Hepatocyte (in vitro differentiated cells): ENCODE measurements around the gene FHIP1B. TPM values are rescaled to one million over a fixed set of nuclear protein-coding genes. Genes with fewer than 3 reads are reported as not detected.
A peak's percentile ranks its signal among the peaks of the same experiment; 100 is the strongest.

Experiments
- DNase-seq: peaks from one replicate; pipeline ENCODE4 v3.0.0-alpha.2; 2016; ENCODE audit warnings: low spot score
- H2AFZ ChIP-seq: fragments of 200-600 bp; sonication (generic); 2 replicates; pipeline ENCODE4 v1.6.0; 2016; ENCODE audit warnings: antibody characterized with exemption, mild to moderate bottlenecking
- H3K27ac ChIP-seq: fragments of 200-600 bp; sonication (generic); 2 replicates; pipeline ENCODE4 v1.5.1; 2016; ENCODE audit warnings: mild to moderate bottlenecking
- H3K27me3 ChIP-seq: fragments of 200-600 bp; sonication (generic); 2 replicates; pipeline ENCODE4 v1.6.1; 2016
- H3K36me3 ChIP-seq: fragments of 200-600 bp; sonication (generic); replicated peaks from 2 replicates; pipeline ENCODE4 v1.5.1; 2016; ENCODE audit warnings: low read depth; ENCODE audit not compliant: insufficient read depth
- H3K4me1 ChIP-seq: fragments of 200-600 bp; sonication (generic); 2 replicates; pipeline ENCODE4 v1.5.1; 2016; ENCODE audit warnings: mild to moderate bottlenecking, moderate library complexity; ENCODE audit not compliant: insufficient read depth
- H3K4me2 ChIP-seq: fragments of 200-600 bp; sonication (generic); 2 replicates; pipeline ENCODE4 v1.6.0; 2016
- H3K4me3 ChIP-seq: fragments of 200-600 bp; sonication (generic); 2 replicates; pipeline ENCODE4 v1.5.1; 2016; ENCODE audit warnings: mild to moderate bottlenecking
- H3K79me2 ChIP-seq: fragments of 200-600 bp; sonication (generic); 2 replicates; pipeline ENCODE4 v1.6.0; 2017; ENCODE audit warnings: mild to moderate bottlenecking
- H3K9me2 ChIP-seq: fragments of 200-600 bp; sonication (generic); replicated peaks from 2 replicates; pipeline ENCODE4 v1.6.0; 2017; ENCODE audit warnings: mild to moderate bottlenecking; ENCODE audit not compliant: insufficient read depth
- H3K9me3 ChIP-seq: fragments of 200-600 bp; sonication (generic); 2 replicates; pipeline ENCODE4 v1.5.1; 2016; ENCODE audit warnings: low read depth, mild to moderate bottlenecking
- H4K20me1 ChIP-seq: fragments of 200-600 bp; sonication (generic); 2 replicates; pipeline ENCODE4 v1.6.0; 2016; ENCODE audit warnings: mild to moderate bottlenecking; ENCODE audit not compliant: insufficient read depth, poor library complexity, severe bottlenecking
- EZH2 ChIP-seq: fragments of 200-600 bp; sonication (generic); IDR thresholded peaks from 2 replicates; pipeline ENCODE4 v1.6.1; 2016; ENCODE audit warnings: antibody characterized with exemption, mild to moderate bottlenecking, borderline replicate concordance
- EZH2phosphoT487 ChIP-seq: fragments of 200-600 bp; sonication (generic); IDR thresholded peaks from one replicate; pipeline ENCODE4 v1.6.1; 2018; ENCODE audit warnings: antibody characterized with exemption, mild to moderate bottlenecking, low read depth, moderate library complexity; ENCODE audit not compliant: unreplicated experiment, severe bottlenecking
- WGBS: methylation state at CpG from one replicate; pipeline ENCODE4 v1.1.6; 2016; ENCODE audit warnings: low lambda C conversion rate; ENCODE audit errors: missing lambda C conversion rate; 5-methylcytosine and 5-hydroxymethylcytosine counted together
- polyA plus RNA-seq: library from polyadenylated mRNA; unstranded; fragments of >200 nt; fragmentation: Nextera tagmentation; extraction: Ambion mirVana; gene quantifications from 2 replicates; pipeline ENCODE4 v1.2.1, GENCODE V29; 2016
- total RNA-seq: library from RNA; depleted of rRNA; stranded (reverse); fragments of >200 nt; gene quantifications from 2 replicates; pipeline ENCODE4 v1.2.3, GENCODE V29; 2014
- TF ChIP-seq, protein P1 (sequence below): fragments of 200-600 bp; sonication (generic); IDR thresholded peaks from 2 replicates; pipeline ENCODE4 v1.5.1; 2016; ENCODE audit warnings: antibody characterized with exemption, mild to moderate bottlenecking; ENCODE audit not compliant: poor library complexity

The FHIP1B gene
- total and polyA plus RNA-seq, 2 experiments from 2014 or later = 27.7 to 31.5 TPM

DNA sequence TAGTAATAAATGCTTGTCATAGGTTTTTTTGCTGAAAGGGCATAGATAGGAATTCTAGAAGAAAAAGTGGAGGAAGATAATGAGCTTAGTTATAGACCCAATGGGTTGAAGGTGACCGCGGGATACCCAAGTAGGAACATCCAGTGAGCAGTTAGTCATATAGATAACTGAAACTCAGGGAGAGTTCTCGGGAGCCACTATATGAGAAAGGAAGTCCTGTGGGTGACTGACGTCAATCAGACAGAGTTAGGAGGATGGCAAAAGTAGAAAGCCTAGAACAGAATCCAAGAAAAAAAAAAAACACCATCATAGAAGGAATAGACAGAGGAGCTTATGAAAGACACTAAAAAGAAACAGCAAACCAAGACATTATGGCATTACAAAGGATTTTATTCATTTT, 2.8 kb upstream of the FHIP1B start:
- Histone ChIP-seq H3K4me3 (no peak overlapping the region), H4K20me1 (no peaks in the 10 kb centered on the region), H3K4me2 (no peak overlapping the region), H3K36me3 (no peaks in the 10 kb centered on the region), H3K79me2 (peaks cover 19% of the 10 kb centered on the region), H3K9me2 (no peaks in the 10 kb centered on the region), H2AFZ (no peak overlapping the region), H3K4me1 (peaks cover 9% of the 10 kb centered on the region), H3K9me3 (no peaks in the 10 kb centered on the region), H3K27me3 (no peaks in the 10 kb centered on the region), H3K27ac (no peak overlapping the region)
- no peak for TF ChIP-seq EZH2
- TF ChIP-seq EZH2phosphoT487 = no peak
- TF ChIP-seq, protein P1, sequence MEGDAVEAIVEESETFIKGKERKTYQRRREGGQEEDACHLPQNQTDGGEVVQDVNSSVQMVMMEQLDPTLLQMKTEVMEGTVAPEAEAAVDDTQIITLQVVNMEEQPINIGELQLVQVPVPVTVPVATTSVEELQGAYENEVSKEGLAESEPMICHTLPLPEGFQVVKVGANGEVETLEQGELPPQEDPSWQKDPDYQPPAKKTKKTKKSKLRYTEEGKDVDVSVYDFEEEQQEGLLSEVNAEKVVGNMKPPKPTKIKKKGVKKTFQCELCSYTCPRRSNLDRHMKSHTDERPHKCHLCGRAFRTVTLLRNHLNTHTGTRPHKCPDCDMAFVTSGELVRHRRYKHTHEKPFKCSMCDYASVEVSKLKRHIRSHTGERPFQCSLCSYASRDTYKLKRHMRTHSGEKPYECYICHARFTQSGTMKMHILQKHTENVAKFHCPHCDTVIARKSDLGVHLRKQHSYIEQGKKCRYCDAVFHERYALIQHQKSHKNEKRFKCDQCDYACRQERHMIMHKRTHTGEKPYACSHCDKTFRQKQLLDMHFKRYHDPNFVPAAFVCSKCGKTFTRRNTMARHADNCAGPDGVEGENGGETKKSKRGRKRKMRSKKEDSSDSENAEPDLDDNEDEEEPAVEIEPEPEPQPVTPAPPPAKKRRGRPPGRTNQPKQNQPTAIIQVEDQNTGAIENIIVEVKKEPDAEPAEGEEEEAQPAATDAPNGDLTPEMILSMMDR = no peak
- DNase-seq = no peak
- 88% methylated on average over 4 of the region's 4 CpGs for WGBS

DNA sequence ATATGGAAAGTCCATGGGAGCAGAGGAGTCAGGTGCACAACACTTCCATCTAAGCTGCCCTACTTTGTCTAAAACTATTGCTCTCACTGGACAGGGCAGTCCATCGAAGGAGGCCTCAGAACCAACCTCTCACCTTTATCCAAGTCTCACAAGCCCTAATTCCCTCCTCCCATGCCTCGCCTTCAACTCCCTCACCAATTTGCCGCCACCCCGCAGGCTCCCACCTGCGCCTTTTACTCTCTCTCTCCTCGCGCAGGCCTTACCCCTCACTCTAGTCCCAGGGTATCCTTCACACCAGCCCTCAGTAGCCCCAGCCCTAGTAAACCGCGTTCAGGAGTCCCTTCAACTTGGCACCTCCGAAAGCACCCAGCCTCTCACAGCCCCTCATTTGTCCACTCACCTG, 451 bp downstream of the FHIP1B start:
- DNase-seq = peak; percentile 38
- H3K4me1 ChIP-seq = peaks cover 9% of the 10 kb centered on the region
- H3K4me2 ChIP-seq = peak overlapping the region; percentile 85
- peak overlapping the region; percentile 47 for H2AFZ ChIP-seq
- no peaks in the 10 kb centered on the region for H3K9me2 ChIP-seq
- WGBS = 2% methylated on average over 10 of the region's 10 CpGs
- H3K36me3 ChIP-seq = no peaks in the 10 kb centered on the region
- H3K27ac ChIP-seq = peak overlapping the region; percentile 90
- TF ChIP-seq, protein P1 = no peak
- TF ChIP-seq EZH2 = no peak
- no peak for TF ChIP-seq EZH2phosphoT487
- no peaks in the 10 kb centered on the region for H4K20me1 ChIP-seq
- H3K4me3 ChIP-seq = peak overlapping the region; percentile 41
- no peaks in the 10 kb centered on the region for H3K9me3 ChIP-seq
- H3K79me2 ChIP-seq = peaks cover 46% of the 10 kb centered on the region
- H3K27me3 ChIP-seq = no peaks in the 10 kb centered on the region

DNA sequence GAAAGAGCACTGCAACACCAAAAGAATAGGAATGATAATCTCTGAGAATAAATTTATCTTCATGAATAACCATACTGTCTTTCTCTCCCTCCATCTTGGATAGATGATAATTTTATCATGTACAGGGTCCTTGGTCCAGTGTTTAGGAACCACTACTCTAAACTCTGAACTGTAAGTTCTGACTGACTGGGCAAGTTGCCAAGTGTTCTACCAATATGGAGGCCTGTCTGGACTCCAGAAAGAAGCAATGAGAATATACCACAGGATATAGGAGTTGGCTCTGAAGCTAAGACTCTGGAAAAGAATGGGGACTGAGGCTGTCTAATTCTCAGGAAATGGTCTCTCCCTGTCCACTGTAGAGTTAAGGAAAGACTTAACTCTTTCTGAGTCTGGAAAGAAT, 1.5 kb downstream of the FHIP1B start:
- no peak overlapping the region for H3K4me3 ChIP-seq
- peaks cover 57% of the 10 kb centered on the region for H3K79me2 ChIP-seq
- H2AFZ ChIP-seq = no peak overlapping the region
- peaks cover 9% of the 10 kb centered on the region for H3K4me1 ChIP-seq
- peak overlapping the region; percentile 4 for H3K27ac ChIP-seq
- no peak for DNase-seq
- H3K36me3 ChIP-seq = no peaks in the 10 kb centered on the region
- H3K27me3 ChIP-seq = no peaks in the 10 kb centered on the region
- H3K9me2 ChIP-seq = no peaks in the 10 kb centered on the region
- peaks cover 2% of the 10 kb centered on the region for H4K20me1 ChIP-seq
- H3K9me3 ChIP-seq = no peaks in the 10 kb centered on the region
- H3K4me2 ChIP-seq = peak overlapping the region; percentile 85
- TF ChIP-seq EZH2 = no peak
- TF ChIP-seq EZH2phosphoT487 = no peak
- TF ChIP-seq, protein P1 = no peak

DNA sequence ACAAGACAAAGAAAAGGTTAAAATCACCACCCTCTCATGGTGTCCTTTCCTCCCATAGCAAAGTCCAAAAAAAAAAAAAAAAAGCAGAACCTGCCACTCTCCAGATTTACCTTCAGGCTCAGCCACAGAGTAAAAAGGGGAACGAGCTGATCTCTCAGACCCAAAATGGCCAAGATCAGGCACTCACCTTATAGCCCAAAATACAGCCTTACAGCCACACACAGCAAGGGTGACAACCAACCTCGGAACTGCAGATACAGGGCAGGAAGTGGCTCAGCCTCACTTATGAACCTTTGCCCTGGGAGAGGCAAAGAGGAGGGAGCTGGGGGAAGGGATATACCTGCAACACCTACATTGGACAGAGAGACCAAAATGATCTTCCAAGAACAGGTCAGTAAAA, 4.5 kb downstream of the FHIP1B start:
- Histone ChIP-seq H3K9me2 (no peaks in the 10 kb centered on the region), H3K27ac (peak overlapping the region; percentile 88), H3K4me1 (peaks cover 21% of the 10 kb centered on the region), H3K4me2 (peak overlapping the region; percentile 72), H3K79me2 (peaks cover 86% of the 10 kb centered on the region), H3K27me3 (no peaks in the 10 kb centered on the region), H3K9me3 (no peaks in the 10 kb centered on the region), H3K36me3 (no peaks in the 10 kb centered on the region), H2AFZ (no peak overlapping the region), H4K20me1 (peaks cover 9% of the 10 kb centered on the region), H3K4me3 (no peak overlapping the region)
- peak; percentile 63 for DNase-seq
- TF ChIP-seq, protein P1 = no peak
- no peak for TF ChIP-seq EZH2
- TF ChIP-seq EZH2phosphoT487 = no peak
- WGBS = 53% methylated on average over 2 of the region's 2 CpGs
